OCI-LY3 (cell line): ENCODE results near the gene AQP2.

ENCODE experiments used
- H2AFZ ChIP-seq: fragments of 200-600, 300-600 bp; shearing (Covaris generic); 2 replicates; pipeline ENCODE4 v1.6.0; 2014; ENCODE audit warnings: antibody characterized with exemption, low read depth, low read length
- H3K27ac ChIP-seq: fragments of 200-600, 300-600 bp; sonication (generic); 2 replicates; pipeline ENCODE4 v1.5.1; 2014; ENCODE audit warnings: mild to moderate bottlenecking, low read length, moderate library complexity, mixed read lengths
- H3K27me3 ChIP-seq: fragments of 200-600, 300-600 bp; sonication (generic); 2 replicates; pipeline ENCODE4 v1.6.1; 2014; ENCODE audit warnings: low read depth, low read length, mixed read lengths
- H3K36me3 ChIP-seq: fragments of 200-600, 300-600 bp; sonication (generic); replicated peaks from 2 replicates; pipeline ENCODE3; 2014; ENCODE audit warnings: low read depth, low read length, mixed read lengths
- H3K4me1 ChIP-seq: fragments of 300-600, 200-600 bp; sonication (generic); 2 replicates; pipeline ENCODE4 v1.6.1; 2014; ENCODE audit warnings: low read length, mixed read lengths
- H3K4me2 ChIP-seq: fragments of 200-600, 300-600 bp; sonication (generic); 2 replicates; pipeline ENCODE4 v1.6.1; 2014; ENCODE audit warnings: low read length, mixed read lengths
- H3K4me3 ChIP-seq: fragments of 300-600, 200-600 bp; sonication (generic); 2 replicates; pipeline ENCODE4 v1.5.1; 2014; ENCODE audit warnings: antibody characterized with exemption, mild to moderate bottlenecking, low read length, moderate library complexity
- H3K79me2 ChIP-seq: fragments of 300-600, 200-600 bp; shearing (Covaris generic); 2 replicates; pipeline ENCODE4 v1.6.1; 2014; ENCODE audit warnings: mild to moderate bottlenecking, low read length, mixed read lengths
- H3K9ac ChIP-seq: fragments of 300-600, 200-600 bp; shearing (Covaris generic); 2 replicates; pipeline ENCODE4 v1.6.0; 2014; ENCODE audit warnings: mild to moderate bottlenecking, low read length, moderate library complexity
- H3K9me3 ChIP-seq: fragments of 200-600, 300-600 bp; shearing (Covaris generic); 2 replicates; pipeline ENCODE4 v1.6.1; 2014; ENCODE audit warnings: low read length, mixed read lengths; ENCODE audit not compliant: insufficient read depth
- H4K20me1 ChIP-seq: fragments of 200-600, 300-600 bp; sonication (generic); 2 replicates; pipeline ENCODE4 v1.6.1; 2016; ENCODE audit warnings: low read length, mixed read lengths; ENCODE audit not compliant: insufficient read depth
- CTCF ChIP-seq: fragments of 200-600, 300-600 bp; sonication (generic); IDR thresholded peaks from 2 replicates; pipeline ENCODE4 v1.5.1; 2014; ENCODE audit warnings: antibody characterized with exemption, low read length, low read depth
- EZH2phosphoT487 ChIP-seq: fragments of 200-600 bp; shearing (Covaris generic); IDR thresholded peaks from 2 replicates; pipeline ENCODE4 v1.6.1; 2018; ENCODE audit warnings: antibody characterized with exemption, mixed run types, low read depth

Gene AQP2

GRCh38 chr12:49962861-49963765, 12.6 kb downstream of the AQP2 start:
- Histone ChIP-seq H3K9ac (no peak overlapping the region), H3K79me2 (no peaks in the 10 kb centered on the region), H3K27ac (no peak overlapping the region), H3K27me3 (peaks cover 20% of the 10 kb centered on the region), H3K4me3 (no peak overlapping the region), H4K20me1 (no peaks in the 10 kb centered on the region), H3K9me3 (no peaks in the 10 kb centered on the region), H3K4me1 (peaks cover 11% of the 10 kb centered on the region; the same call in 1 of the 2 replicates), H3K4me2 (no peak overlapping the region), H2AFZ (no peak overlapping the region), H3K36me3 (no peaks in the 10 kb centered on the region)
- TF ChIP-seq CTCF (no peak), EZH2phosphoT487 (no peak)

GRCh38 chr12:49963976-49964815, 13.7 kb downstream of the AQP2 start:
- Histone ChIP-seq H3K27ac (no peak overlapping the region), H2AFZ (no peak overlapping the region)
- TF ChIP-seq EZH2phosphoT487: no peak
- no peak for TF ChIP-seq CTCF

GRCh38 chr12:49964849-49965624, 14.5 kb downstream of the AQP2 start:
- H3K4me2 ChIP-seq: no peak overlapping the region
- H3K27me3 ChIP-seq: peaks cover 20% of the 10 kb centered on the region
- TF ChIP-seq CTCF: no peak
- TF ChIP-seq EZH2phosphoT487: no peak
- H3K4me1 ChIP-seq: peaks cover 12% of the 10 kb centered on the region; the same call in 1 of the 2 replicates
- H3K9ac ChIP-seq: no peak overlapping the region
- H3K27ac ChIP-seq: no peak overlapping the region
- H3K79me2 ChIP-seq: no peaks in the 10 kb centered on the region
- no peaks in the 10 kb centered on the region for H3K9me3 ChIP-seq
- H4K20me1 ChIP-seq: no peaks in the 10 kb centered on the region
- no peak overlapping the region for H2AFZ ChIP-seq
- H3K36me3 ChIP-seq: no peaks in the 10 kb centered on the region
- no peak overlapping the region for H3K4me3 ChIP-seq

More at GRCh38 chr12:49963976-49964815, 13.7 kb downstream of the AQP2 start:
- H4K20me1 ChIP-seq: no peaks in the 10 kb centered on the region
- peaks cover 23% of the 10 kb centered on the region for H3K27me3 ChIP-seq
- no peaks in the 10 kb centered on the region for H3K79me2 ChIP-seq
- H3K9me3 ChIP-seq: no peaks in the 10 kb centered on the region
- H3K4me1 ChIP-seq: peaks cover 12% of the 10 kb centered on the region; the same call in 1 of the 2 replicates
- H3K36me3 ChIP-seq: no peaks in the 10 kb centered on the region
- no peak overlapping the region for H3K4me2 ChIP-seq
- H3K9ac ChIP-seq: no peak overlapping the region
- no peak overlapping the region for H3K4me3 ChIP-seq
